Measurements from ENCODE around the gene PRAC1. TPM values are rescaled to one million over a fixed set of nuclear protein-coding genes. Genes with fewer than 3 reads are reported as not detected.
"Not testable (repeated sequence)": the region's sequence is repeated elsewhere in the genome, so short reads cannot be mapped to it uniquely, and the experiment has no call there.

PRAC1 gene
- total RNA-seq, 2 experiments from 2014 or later, result not detected

DNA sequence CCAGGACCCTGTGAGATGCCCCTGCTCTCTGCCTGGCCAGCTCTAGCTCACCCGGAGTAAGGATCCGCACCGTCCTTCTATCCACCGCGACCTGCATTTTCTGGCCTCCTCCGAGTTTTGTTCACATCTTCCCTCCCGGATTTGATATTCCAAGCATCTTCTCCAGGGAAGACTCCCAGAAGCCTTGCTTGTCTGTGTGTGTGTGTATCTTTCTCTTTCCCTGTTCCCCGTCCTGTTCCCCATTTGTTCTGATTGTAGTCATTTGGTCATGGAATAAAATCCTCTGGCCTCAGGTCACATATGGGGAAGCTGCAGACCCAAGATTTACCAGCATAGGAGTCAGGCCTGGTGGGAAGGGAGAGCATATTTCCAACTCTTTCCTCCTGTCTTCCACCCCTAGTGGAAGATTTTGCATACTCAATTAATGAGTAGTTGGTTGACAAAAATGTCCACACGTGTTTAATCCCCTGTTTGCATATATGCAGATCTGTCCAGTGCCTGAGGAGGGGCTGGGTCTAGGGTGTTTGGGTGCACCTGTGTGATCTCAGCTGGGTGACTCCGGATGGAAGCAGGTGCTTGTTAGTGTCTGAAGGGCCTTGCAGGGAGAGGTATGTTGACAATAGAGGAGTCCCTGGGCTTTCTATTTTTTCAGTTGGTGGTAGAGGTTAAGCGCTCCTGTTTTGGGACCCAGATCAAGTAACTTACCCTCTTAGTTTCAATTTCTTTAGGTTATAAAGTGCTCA is 1.9 kb downstream of the PRAC1 start:
- Mint-ChIP-seq H3K36me3 (ENCODE audit: low read depth) (no peaks in the 10 kb centered on the region), H3K27ac (peak overlapping the region; percentile 70), H3K4me3 (peak overlapping the region; percentile 9), H3K9me3 (no peaks in the 10 kb centered on the region), H3K27me3 (peaks cover 95% of the 10 kb centered on the region), H3K4me1 (peaks cover 42% of the 10 kb centered on the region)
- CTCF ChIA-PET, result interaction anchor here (0.8 to 2.3 kb wide), 6 partner anchors 8 to 164 kb away, joined by 3 to 6 read pairs (median 3); partner anchors contain the start of gene HOXB13
- POLR2A ChIA-PET, result no interaction called here
- DNase-seq, result no peak

GRCh38 chr17:48719642-48720265 is 2.6 kb downstream of the PRAC1 start:
- no peak for DNase-seq
- POLR2A ChIA-PET, result no interaction called here
- H3K9me3 Mint-ChIP-seq, result no peaks in the 10 kb centered on the region
- peak overlapping the region; percentile 34 for H3K4me3 Mint-ChIP-seq
- H3K27ac Mint-ChIP-seq, result no peak overlapping the region
- H3K4me1 Mint-ChIP-seq, result peaks cover 38% of the 10 kb centered on the region
- CTCF ChIA-PET, result interaction anchor here (1.2 to 2.3 kb wide), 5 partner anchors 9 to 164 kb away, joined by 3 to 6 read pairs (median 3); partner anchors contain the start of gene HOXB13
- H3K27me3 Mint-ChIP-seq, result peaks cover 93% of the 10 kb centered on the region
- no peaks in the 10 kb centered on the region for H3K36me3 Mint-ChIP-seq (ENCODE audit: low read depth)

- DNase-seq, result no peak
- Mint-ChIP-seq H3K27me3 (peaks cover 92% of the 10 kb centered on the region), H3K4me3 (peak overlapping the region; percentile 34), H3K9me3 (no peaks in the 10 kb centered on the region), H3K36me3 (ENCODE audit: low read depth) (no peaks in the 10 kb centered on the region), H3K27ac (peak overlapping the region; percentile 75), H3K4me1 (peaks cover 32% of the 10 kb centered on the region)
- ChIA-PET POLR2A (no interaction called here), CTCF (interaction anchor here (0.7 to 2.3 kb wide), 9 partner anchors 9 to 165 kb away, joined by 3 to 6 read pairs (median 3); partner anchors contain the start of gene HOXB13)
Observed at GRCh38 chr17:48718761-48719641, 3.3 kb downstream of the PRAC1 start.

GRCh38 chr17:48718227-48718760 is 4.0 kb downstream of the PRAC1 start:
- H3K4me1 Mint-ChIP-seq, result peaks cover 27% of the 10 kb centered on the region
- no peaks in the 10 kb centered on the region for H3K36me3 Mint-ChIP-seq (ENCODE audit: low read depth)
- H3K4me3 Mint-ChIP-seq, result no peak overlapping the region
- H3K9me3 Mint-ChIP-seq, result no peaks in the 10 kb centered on the region
- no peak for DNase-seq
- H3K27ac Mint-ChIP-seq, result peak overlapping the region; percentile 75
- POLR2A ChIA-PET, result no interaction called here
- CTCF ChIA-PET, result interaction anchor here (0.7 to 1.4 kb wide), 6 partner anchors 15 to 40 kb away, joined by 3 to 6 read pairs (median 4); no protein-coding TSS in a partner anchor
- peaks cover 89% of the 10 kb centered on the region for H3K27me3 Mint-ChIP-seq

DNA sequence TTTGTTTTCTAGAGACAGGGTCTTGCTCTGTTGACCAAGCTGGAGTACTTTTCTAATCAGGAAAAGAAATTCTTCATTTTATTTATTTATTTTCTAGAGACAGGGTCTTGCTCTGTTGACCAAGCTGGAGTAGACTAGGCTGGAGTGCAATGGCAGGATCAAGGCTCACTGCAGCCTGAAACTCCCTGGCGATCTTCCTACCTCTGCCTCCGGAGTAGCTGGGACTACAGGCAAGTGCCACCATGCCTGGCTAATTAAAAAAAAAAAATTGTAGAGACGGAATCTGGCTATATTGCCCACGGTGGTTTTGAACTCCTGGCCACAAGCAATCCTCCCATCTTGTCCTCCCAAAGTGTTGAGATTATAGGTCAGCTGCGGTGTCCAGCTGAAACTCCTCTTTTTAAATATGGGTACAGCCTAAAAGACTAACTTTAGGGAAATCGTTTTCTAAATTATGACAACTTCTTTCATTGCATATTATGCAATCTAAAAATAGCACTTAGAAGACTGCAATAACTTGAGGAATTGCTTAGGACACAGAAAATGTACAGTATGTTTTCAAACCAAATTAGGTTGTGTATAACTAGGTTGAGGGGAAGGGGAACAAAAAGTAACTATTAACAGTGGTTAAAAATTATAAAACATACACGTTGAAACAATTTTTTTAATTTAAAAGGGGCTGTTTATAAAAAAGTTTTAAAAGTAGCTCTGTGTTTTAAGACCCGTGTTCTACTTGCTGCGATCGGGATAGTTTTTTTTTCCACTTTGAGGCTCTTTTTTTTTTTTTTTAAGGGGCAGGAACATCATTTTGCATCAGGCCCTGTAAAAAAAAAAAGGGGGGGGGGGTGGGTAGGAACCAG is 4.7 kb downstream of the PRAC1 start:
- Mint-ChIP-seq H3K4me1 (peaks cover 22% of the 10 kb centered on the region), H3K36me3 (ENCODE audit: low read depth) (no peaks in the 10 kb centered on the region), H3K27ac (peak overlapping the region; percentile 62), H3K4me3 (peak overlapping the region; percentile 20), H3K9me3 (no peaks in the 10 kb centered on the region), H3K27me3 (peaks cover 85% of the 10 kb centered on the region)
- POLR2A ChIA-PET, result no interaction called here
- CTCF ChIA-PET, result interaction anchor here (0.5 to 1.4 kb wide), 7 partner anchors 15 to 72 kb away, joined by 3 to 6 read pairs (median 3); no protein-coding TSS in a partner anchor
- no peak for DNase-seq

DNA sequence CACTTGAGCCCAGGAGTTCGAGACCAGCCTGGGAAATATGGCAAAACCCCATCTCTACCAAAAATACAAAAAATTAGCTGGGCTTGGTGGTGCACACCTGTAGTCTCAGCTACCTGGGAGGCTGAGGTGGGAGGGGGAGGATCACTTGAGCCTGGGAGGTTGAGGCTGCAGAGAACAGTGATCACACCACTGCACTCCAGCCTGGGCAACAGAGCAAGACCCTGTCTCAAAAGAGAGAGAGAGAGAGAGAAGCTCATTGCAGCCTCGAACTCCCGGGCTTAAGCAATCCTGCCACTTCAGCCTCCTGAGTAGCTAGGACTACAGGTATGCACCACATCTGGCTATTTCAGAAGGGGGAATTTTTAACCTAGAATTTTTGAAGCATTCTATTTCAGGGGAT is 5.8 kb downstream of the PRAC1 start:
- H3K4me3 Mint-ChIP-seq; POLR2A ChIA-PET; H3K36me3 Mint-ChIP-seq (ENCODE audit: low read depth); H3K9me3 Mint-ChIP-seq; DNase-seq; H3K27ac Mint-ChIP-seq: not testable (repeated sequence)
- CTCF ChIA-PET, result interaction anchor here (0.8 kb wide), 1 partner anchor 13 kb away, joined by 3 read pairs; no protein-coding TSS in a partner anchor
- Mint-ChIP-seq H3K4me1 (peaks cover 20% of the 10 kb centered on the region), H3K27me3 (peaks cover 79% of the 10 kb centered on the region)

GRCh38 chr17:48715496-48716399 is 6.6 kb downstream of the PRAC1 start:
- ChIA-PET CTCF (interaction anchor here (0.8 kb wide), 1 partner anchor 14 kb away, joined by 3 read pairs; no protein-coding TSS in a partner anchor), POLR2A (no interaction called here)
- no peak for DNase-seq
- Mint-ChIP-seq H3K36me3 (ENCODE audit: low read depth) (no peaks in the 10 kb centered on the region), H3K4me1 (peaks cover 20% of the 10 kb centered on the region), H3K27me3 (peaks cover 77% of the 10 kb centered on the region), H3K27ac (no peak overlapping the region), H3K9me3 (no peaks in the 10 kb centered on the region), H3K4me3 (no peak overlapping the region)

GRCh38 chr17:48711128-48711527 is 11.2 kb downstream of the PRAC1 start:
- Mint-ChIP-seq H3K4me1 (peaks cover 4% of the 10 kb centered on the region), H3K9me3 (no peaks in the 10 kb centered on the region), H3K27me3 (peaks cover 65% of the 10 kb centered on the region), H3K36me3 (ENCODE audit: low read depth) (no peaks in the 10 kb centered on the region), H3K4me3 (no peak overlapping the region), H3K27ac (no peak overlapping the region)
- ChIA-PET CTCF (interaction anchor here (1.5 to 2.1 kb wide), 2 partner anchors 13 to 38 kb away, joined by 5 to 7 read pairs; no protein-coding TSS in a partner anchor), POLR2A (interaction anchor here (1.1 kb wide), 1 partner anchor 79 kb away, joined by 3 read pairs; no protein-coding TSS in a partner anchor)
- no peak for DNase-seq

- Mint-ChIP-seq H3K9me3 (no peaks in the 10 kb centered on the region), H3K36me3 (ENCODE audit: low read depth) (no peaks in the 10 kb centered on the region), H3K27me3 (peaks cover 72% of the 10 kb centered on the region), H3K4me3 (no peak overlapping the region), H3K27ac (no peak overlapping the region), H3K4me1 (no peaks in the 10 kb centered on the region)
- CTCF ChIA-PET, result interaction anchor here (0.6 to 2.5 kb wide), 5 partner anchors 9 to 1923 kb away, joined by 3 to 6 read pairs (median 4); no protein-coding TSS in a partner anchor
- POLR2A ChIA-PET, result interaction anchor here (0.7 kb wide), 1 partner anchor 117 kb away, joined by 3 read pairs; no protein-coding TSS in a partner anchor
- DNase-seq, result no peak
Observed at GRCh38 chr17:48704361-48705248, 17.7 kb downstream of the PRAC1 start.

DNA sequence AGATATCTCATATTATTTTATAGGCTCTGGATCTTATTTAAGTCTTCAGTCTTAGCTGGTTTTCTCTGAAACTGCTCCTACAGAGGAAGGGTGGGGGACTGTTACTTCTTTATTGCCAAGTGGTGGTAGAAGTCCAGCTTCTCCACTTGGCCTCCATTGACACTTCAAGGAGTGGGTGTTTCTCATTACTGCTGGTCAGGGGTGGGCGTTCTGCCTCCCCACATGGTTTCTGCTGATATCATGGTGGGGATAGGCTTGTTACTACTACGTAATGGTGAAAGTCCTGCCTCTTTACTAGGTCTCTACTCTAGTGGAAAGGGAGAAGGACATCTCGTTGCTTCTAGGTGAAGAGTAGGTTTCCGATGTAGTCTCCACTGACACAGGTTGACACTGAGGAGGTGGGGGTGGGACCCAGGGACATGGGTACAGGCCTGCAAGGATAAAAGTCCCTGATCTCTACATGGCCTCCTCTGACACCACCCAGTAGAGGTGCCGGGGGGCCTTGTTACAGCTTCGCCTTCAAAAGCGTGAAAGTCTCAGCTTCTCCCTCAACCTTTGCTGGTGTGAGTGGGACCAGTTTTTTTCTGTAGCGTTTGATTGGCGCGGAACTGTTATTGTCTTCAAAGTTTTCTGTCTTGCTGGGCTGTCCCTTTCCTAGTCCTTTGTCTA is 20.3 kb downstream of the PRAC1 start:
- DNase-seq, result no peak
- no peaks in the 10 kb centered on the region for H3K4me1 Mint-ChIP-seq
- ChIA-PET POLR2A (no interaction called here), CTCF (interaction anchor here (1.1 kb wide), 1 partner anchor 69 kb away, joined by 3 read pairs; no protein-coding TSS in a partner anchor)
- H3K36me3 Mint-ChIP-seq (ENCODE audit: low read depth), result no peaks in the 10 kb centered on the region
- H3K4me3 Mint-ChIP-seq, result no peak overlapping the region
- H3K9me3 Mint-ChIP-seq, result no peaks in the 10 kb centered on the region
- no peak overlapping the region for H3K27ac Mint-ChIP-seq
- peaks cover 59% of the 10 kb centered on the region for H3K27me3 Mint-ChIP-seq
